GM21786 (cell line): ENCODE data around the gene KY.
"Not testable (repeated sequence)": the region's sequence is repeated elsewhere in the genome, so short reads cannot be mapped to it uniquely, and the experiment has no call there.

Experiments used
- ATAC-seq: cut with Tn5 transposase; IDR thresholded peaks from one replicate; pipeline ENCODE4 v1.9.1; 2021; ENCODE audit not compliant: unreplicated experiment

Gene KY

DNA sequence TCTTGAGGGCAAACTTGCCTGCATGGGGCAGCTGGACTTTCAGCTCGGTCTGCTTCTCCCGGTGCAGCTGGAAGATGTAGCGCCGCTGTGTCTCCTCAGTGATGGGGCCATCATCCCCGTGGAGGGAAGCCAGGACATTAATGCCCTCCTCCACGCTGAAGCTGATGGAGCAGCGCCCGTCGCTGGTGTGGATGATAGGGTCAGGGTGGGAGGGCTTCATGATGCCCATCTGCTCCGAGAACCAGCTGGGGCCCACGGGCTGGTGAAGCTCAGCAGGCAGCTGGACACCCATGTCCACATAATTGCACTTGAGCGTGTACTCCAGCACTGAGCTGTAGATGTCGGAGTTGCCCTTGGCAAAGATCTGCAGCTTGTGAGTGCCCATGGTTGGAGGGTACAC lies 46.9 kb downstream of the KY start:
- ATAC-seq = no peak

DNA sequence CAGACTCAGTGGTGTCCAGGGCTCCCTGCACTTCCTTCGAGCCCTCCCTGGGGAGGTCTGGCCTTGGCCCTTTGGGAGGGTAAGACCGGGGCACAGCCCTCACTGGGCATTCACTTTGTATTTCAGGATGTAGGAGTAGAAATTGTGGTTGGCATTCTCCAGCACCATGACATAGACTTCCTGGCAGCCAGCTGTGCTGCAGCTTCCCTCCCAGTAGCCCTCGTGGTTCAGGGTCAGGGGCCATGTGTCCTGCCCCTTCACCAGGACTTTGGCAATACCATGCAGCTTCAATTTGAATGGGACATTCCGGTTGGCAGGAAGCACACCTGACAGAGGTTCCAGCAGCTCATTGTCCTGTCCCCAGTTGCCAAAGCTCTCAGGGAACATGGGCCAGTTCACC lies 47.3 kb downstream of the KY start:
- ATAC-seq = no peak

DNA sequence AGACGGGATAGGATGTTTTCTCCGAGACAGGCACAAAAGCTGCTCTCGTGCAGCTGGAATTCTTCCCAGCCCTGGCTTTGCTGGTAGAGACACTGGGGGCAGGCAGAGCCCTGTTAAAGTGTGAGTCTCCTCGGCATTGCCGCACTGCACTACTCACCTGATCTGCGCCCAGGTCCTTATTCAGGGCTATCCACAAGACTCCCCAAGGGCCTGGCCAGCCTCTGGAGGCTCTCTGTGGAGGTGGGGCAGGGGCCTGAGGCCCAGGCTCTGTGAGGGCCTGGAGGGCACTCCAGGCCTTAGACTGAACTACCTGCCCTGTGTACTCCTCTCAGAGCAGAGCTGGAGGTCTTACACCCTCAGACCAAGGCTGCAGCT lies 48.4 kb downstream of the KY start:
- ATAC-seq = no peak

- no peak for ATAC-seq
These were observed 49.0 kb downstream of the KY start for GRCh38 chr3:134601539-134602439.

DNA sequence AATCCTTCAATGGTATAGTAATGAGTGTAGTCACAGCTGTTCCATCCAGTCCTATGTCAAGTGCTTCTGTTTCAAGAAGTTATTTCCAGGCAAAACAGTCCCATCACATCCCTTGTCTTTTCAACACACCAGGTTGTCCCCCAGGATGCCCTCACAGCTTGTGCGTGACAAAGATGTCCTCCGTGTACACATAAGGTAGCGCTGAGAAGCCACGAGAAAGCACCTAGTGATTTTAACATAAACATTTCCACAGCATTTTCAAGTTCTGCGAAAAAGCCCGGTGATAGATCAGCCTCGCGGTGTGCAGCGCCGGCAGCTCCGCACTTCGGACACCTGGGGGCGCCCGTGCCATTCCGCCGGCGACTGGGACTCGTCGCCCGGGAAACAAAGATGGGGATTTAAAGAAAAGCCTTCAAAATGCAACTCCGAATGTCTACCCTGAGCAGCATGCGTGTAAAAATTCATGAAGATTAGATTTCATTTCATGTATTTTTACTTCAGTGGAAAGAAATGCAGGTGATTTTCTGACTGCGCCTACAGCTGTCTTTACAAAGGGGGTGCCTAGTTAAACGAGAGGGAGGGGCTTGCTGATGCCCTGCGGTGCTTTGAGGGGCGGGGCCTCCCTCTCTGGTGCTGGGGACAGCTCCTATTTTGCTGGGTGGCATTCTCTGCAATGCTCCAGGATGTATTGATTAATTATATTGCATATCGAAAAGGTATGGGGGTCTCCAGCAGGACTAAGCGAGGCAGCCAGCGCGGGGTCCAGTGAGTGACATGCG lies 49.9 kb downstream of the KY start:
- peak; percentile 73 for ATAC-seq

GRCh38 chr3:134600206-134600605 lies 50.6 kb downstream of the KY start:
- ATAC-seq = no peak

DNA sequence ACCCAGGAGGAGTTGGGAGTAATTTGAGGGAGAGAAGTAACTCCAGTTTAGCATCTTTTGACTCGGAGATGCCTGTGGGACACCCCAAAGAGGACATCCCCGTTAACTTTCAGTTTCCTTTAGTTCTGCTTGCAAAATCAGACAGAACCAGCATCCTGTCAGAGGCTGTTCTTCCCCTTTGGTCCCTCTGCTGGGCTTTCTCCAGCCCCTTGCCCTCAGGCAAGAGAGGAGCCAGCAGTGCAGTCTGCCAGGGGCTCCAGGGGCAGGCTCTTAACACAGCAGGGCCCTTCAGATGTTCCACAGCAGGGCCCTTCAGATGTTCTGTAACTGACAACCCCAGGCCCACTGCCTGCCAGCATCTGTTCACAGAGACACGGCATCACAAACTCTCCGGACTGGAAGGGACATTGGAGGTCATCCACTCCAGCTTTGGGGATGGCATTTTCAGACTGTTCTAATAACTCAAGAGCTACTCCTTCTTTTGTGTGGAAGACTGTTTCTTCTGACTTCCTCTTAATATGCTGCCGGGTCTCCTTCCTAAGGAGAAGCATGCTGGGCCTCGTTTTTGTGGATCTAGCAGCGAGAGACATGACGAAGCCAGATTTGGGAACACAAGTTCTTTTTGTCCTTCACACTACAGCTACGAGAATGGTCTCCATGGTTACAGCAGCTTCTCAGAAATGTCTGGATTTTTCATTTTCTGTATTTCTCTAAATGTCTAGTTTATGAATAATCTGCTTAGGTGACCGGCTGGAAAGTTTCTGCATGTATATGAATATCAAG lies 51.9 kb downstream of the KY start:
- no peak for ATAC-seq

GRCh38 chr3:134597390-134597970 lies 53.3 kb downstream of the KY start:
- no peak for ATAC-seq

DNA sequence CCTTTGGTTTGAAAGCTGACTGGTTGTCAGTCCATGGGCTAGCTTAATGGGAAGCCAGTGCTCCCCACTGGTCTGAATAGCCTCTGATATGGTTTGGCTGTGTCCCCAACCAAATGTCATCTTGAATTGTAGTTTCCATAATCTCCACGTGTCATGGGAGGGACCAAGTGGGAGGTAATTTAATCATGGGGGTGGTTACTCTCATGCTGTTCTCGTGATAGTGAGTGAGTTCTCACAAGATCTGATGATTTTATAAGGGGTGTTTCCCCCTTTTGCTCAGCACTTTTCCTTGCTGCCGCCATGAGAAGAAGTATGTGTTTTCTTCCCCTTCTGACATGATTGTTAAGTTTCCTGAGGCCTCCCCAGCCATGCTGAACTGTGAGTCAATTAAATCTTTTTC lies 55.8 kb downstream of the KY start:
- not testable (repeated sequence) for ATAC-seq

GRCh38 chr3:134594331-134594741 lies 56.5 kb downstream of the KY start:
- no peak for ATAC-seq

DNA sequence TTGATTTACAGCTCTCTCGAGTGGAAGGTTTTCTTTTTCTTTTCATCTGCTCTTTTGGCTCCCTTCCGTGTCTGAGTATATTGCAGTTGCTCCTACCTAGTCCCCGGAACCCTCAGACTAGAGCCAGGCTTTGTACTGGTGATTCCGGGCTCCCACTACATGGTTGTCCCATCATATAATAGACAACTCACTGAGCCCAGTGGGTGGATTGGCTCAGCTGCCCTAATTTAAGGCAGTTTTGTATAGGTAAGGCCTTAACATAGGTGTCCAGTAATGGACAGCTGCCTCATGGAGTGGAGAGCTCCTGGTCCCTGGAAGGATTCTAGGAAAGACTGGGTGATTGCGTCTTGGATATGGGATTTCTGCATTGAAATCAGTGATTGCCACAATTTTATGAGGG lies 58.0 kb downstream of the KY start:
- no peak for ATAC-seq

DNA sequence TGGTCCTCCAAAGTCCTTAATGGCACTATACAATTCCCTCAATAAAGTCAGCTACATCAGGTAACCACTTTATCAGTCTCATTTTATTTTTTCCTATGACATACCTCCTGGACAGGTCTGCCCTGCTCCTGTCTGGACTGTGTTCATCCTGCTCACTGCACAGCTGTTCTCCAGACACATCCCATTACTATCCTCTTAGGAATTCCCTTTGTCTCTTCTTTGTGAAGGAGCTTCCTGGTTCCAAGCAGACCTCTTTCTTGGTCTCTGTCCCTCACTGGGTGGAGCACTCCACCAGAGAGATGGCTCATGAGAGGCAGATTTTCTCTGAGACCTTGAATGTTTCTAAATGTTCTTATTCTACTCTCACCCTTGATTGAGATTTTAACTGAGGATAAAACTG lies 60.1 kb downstream of the KY start:
- ATAC-seq = no peak

DNA sequence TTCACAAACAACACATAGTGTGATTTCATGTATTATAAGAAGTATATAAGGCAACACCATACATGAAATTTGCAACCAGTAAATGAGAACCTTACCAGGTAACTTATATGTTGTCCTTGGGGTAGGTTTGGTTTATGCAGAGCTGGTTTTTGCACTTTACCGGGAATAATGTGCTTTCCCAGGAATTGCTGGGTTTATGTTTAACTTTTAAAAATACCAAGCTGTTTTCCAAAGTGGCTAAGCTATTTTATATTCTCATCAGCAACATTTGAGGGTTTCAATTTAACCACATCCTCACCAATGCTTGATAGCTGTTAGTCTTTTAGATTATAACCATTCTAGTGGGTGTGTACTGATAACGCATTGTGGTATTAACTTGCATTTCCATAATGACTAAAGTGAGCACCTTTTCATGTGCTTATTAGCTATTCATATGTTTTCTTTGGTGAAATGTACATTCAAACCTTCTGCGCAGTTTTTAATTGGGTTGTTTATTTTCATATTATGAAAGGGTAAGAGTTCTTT lies 71.6 kb downstream of the KY start:
- ATAC-seq = no peak

GRCh38 chr3:134576831-134577230 lies 74.0 kb downstream of the KY start:
- ATAC-seq = no peak

GRCh38 chr3:134576426-134576825 lies 74.4 kb downstream of the KY start:
- no peak for ATAC-seq

- not testable (repeated sequence) for ATAC-seq
These were observed 80.9 kb downstream of the KY start for GRCh38 chr3:134569899-134570298.

DNA sequence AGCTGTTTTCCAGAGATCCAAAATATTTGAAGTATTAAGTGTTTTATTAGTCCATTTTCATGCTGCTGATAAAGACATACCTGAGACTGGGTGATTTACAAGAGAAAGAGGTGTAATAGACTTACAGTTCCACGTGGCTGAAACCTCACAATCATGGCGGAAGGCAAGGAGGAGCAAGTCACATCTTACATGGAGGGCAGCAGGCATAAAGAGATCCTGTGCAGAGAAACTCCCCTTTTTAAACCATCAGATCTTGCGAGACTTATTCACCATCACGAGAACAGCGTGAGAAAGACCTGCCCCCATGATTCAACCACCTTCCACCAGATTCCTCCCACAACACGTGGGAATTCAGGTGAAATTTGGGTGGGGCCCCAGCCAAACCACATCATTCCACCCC lies 82.0 kb downstream of the KY start:
- ATAC-seq = no peak

DNA sequence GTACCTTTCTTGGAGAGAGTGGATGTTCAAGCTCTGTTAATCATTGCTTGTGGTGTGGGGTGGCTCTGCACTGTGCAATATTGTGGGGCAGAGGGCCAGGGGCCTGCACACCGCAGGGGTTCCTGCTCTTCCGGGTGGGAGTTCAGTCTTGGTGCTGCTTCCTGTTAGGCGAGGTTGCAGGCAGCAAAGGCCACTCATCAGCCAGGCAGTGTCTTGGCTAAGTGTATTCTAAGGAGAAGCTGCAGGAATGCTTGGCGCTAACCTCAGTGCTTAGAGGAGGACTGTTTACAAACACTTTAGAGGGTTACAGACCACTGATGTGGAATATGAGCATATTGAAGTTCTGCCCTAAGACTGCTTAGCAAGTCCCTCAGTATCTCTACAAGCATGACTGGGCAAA lies 83.2 kb downstream of the KY start:
- ATAC-seq = no peak

GRCh38 chr3:134564991-134565390 lies 85.8 kb downstream of the KY start:
- ATAC-seq = no peak

GRCh38 chr3:134563601-134564000 lies 87.2 kb downstream of the KY start:
- ATAC-seq = no peak

- ATAC-seq = no peak
These were observed 88.8 kb downstream of the KY start for GRCh38 chr3:134562055-134562454.
